SK-N-SH treated with all-trans-retinoic acid at 6 μM for 48 hours (cell line): ENCODE measurements around the gene VSIG10L.

Experiments
- ATAC-seq: fragments of 200-7000 bp; cut with Tn5 transposase; 3 replicates; pipeline ENCODE4 v1.9.1; 2020; ENCODE audit warnings: mild to moderate bottlenecking, moderate library complexity
- ARNTL ChIP-seq: fragments of 450-650 bp; formaldehyde crosslinking; IDR thresholded peaks from 2 replicates; pipeline ENCODE4 v1.5.0; 2020; ENCODE audit warnings: low read depth, mild to moderate bottlenecking, moderate library complexity, borderline replicate concordance
- BACH2 ChIP-seq: fragments of 250-450 bp; sonication (Bioruptor Pico); IDR thresholded peaks from 2 replicates; pipeline ENCODE4 v1.9.0; 2021; ENCODE audit warnings: mild to moderate bottlenecking, borderline replicate concordance
- CREB5 ChIP-seq: fragments of 250-450 bp; sonication (Bioruptor Pico); IDR thresholded peaks from 2 replicates; pipeline ENCODE4 v1.5.1; 2020; ENCODE audit warnings: low read depth, mild to moderate bottlenecking, moderate library complexity
- CSRNP3 ChIP-seq: fragments of 250-450 bp; sonication (Bioruptor Pico); IDR thresholded peaks from 2 replicates; pipeline ENCODE4 v1.5.1; 2021; ENCODE audit warnings: mild to moderate bottlenecking, moderate library complexity
- ESRRG ChIP-seq: fragments of 250-450 bp; sonication (Bioruptor Pico); IDR thresholded peaks from 2 replicates; pipeline ENCODE4 v1.6.1; 2021; ENCODE audit warnings: mild to moderate bottlenecking
- GLIS3 ChIP-seq: fragments of 250-450 bp; sonication (Bioruptor Pico); IDR thresholded peaks from 2 replicates; pipeline ENCODE4 v1.5.0; 2020; ENCODE audit warnings: mild to moderate bottlenecking, moderate library complexity
- ISL1 ChIP-seq: fragments of 250-450 bp; sonication (Bioruptor Pico); IDR thresholded peaks from 2 replicates; pipeline ENCODE4 v2.1.2; 2022; ENCODE audit warnings: mild to moderate bottlenecking, moderate library complexity
- OSR1 ChIP-seq: fragments of 250-450 bp; sonication (Bioruptor Pico); IDR thresholded peaks from 2 replicates; pipeline ENCODE4 v1.8.0; 2022; ENCODE audit warnings: moderate library complexity, mild to moderate bottlenecking, inconsistent platforms
- PATZ1 ChIP-seq: fragments of 250-450 bp; sonication (Bioruptor Pico); IDR thresholded peaks from 2 replicates; pipeline ENCODE4 v1.8.0; 2020; ENCODE audit warnings: mild to moderate bottlenecking, moderate library complexity, borderline replicate concordance
- PPARA ChIP-seq: fragments of 250-450 bp; sonication (Bioruptor Pico); IDR thresholded peaks from 2 replicates; pipeline ENCODE4 v1.5.0; 2020; ENCODE audit warnings: mild to moderate bottlenecking, borderline replicate concordance
- SNAI2 ChIP-seq: fragments of 250-450 bp; sonication (Bioruptor Pico); IDR thresholded peaks from 2 replicates; pipeline ENCODE4 v1.5.0; 2020; ENCODE audit warnings: mild to moderate bottlenecking, moderate library complexity
- TCF4 ChIP-seq: fragments of 250-450 bp; sonication (Bioruptor Pico); IDR thresholded peaks from 2 replicates; pipeline ENCODE4 v1.8.0; 2021; ENCODE audit warnings: mild to moderate bottlenecking, moderate library complexity, borderline replicate concordance
- TSHZ2 ChIP-seq: fragments of 250-450 bp; sonication (Bioruptor Pico); IDR thresholded peaks from 2 replicates; pipeline ENCODE4 v1.5.0; 2020; ENCODE audit warnings: mild to moderate bottlenecking, moderate library complexity
- ZC3H10 ChIP-seq: fragments of 250-450 bp; sonication (Bioruptor Pico); IDR thresholded peaks from 2 replicates; pipeline ENCODE4 v1.5.1; 2021; ENCODE audit warnings: mild to moderate bottlenecking, moderate library complexity
- ZFP3 ChIP-seq: fragments of 250-450 bp; sonication (Bioruptor Pico); IDR thresholded peaks from 2 replicates; pipeline ENCODE4 v1.5.0; 2020; ENCODE audit warnings: mild to moderate bottlenecking, moderate library complexity
- ZFP30 ChIP-seq: fragments of 450-650 bp; formaldehyde crosslinking; IDR thresholded peaks from 2 replicates; pipeline ENCODE4 v1.5.0; 2022; ENCODE audit warnings: mild to moderate bottlenecking, moderate library complexity
- ZNF565 ChIP-seq: fragments of 450-650 bp; formaldehyde crosslinking; conservative IDR thresholded peaks from 2 replicates; pipeline ENCODE4 v1.5.0; 2020; ENCODE audit warnings: low read depth, mild to moderate bottlenecking, moderate library complexity
- ZNF70 ChIP-seq: fragments of 450-650 bp; formaldehyde crosslinking; IDR thresholded peaks from 2 replicates; pipeline ENCODE4 v1.5.0; 2020; ENCODE audit warnings: mild to moderate bottlenecking, moderate library complexity
- ZNF8 ChIP-seq: fragments of 450-650 bp; formaldehyde crosslinking; IDR thresholded peaks from 2 replicates; pipeline ENCODE4 v1.5.0; 2020; ENCODE audit warnings: mild to moderate bottlenecking, moderate library complexity

Gene VSIG10L

GRCh38 chr19:51331716-51332115 is 10.2 kb downstream of the VSIG10L start:
- no peak for ATAC-seq
- TF ChIP-seq OSR1 (no peak), PPARA (CRISPR knock-in tag) (no peak), CREB5 (CRISPR knock-in tag) (no peak), ZNF8 (CRISPR knock-in tag) (no peak), BACH2 (CRISPR knock-in tag) (no peak), TSHZ2 (CRISPR knock-in tag) (no peak), ZNF565 (CRISPR knock-in tag) (no peak), ESRRG (no peak), ZFP30 (CRISPR knock-in tag) (no peak), ARNTL (CRISPR knock-in tag) (no peak), ZFP3 (CRISPR knock-in tag) (no peak), PATZ1 (CRISPR knock-in tag) (no peak), ZNF70 (CRISPR knock-in tag) (no peak), ISL1 (CRISPR knock-in tag) (no peak)

GRCh38 chr19:51331193-51331592 is 10.7 kb downstream of the VSIG10L start:
- no peak for ATAC-seq
- no peak for TF ChIP-seq ZFP3 (CRISPR knock-in tag)
- no peak for TF ChIP-seq PATZ1 (CRISPR knock-in tag)
- no peak for TF ChIP-seq TSHZ2 (CRISPR knock-in tag)
- no peak for TF ChIP-seq TCF4
- no peak for TF ChIP-seq GLIS3 (CRISPR knock-in tag)
- no peak for TF ChIP-seq ZNF565 (CRISPR knock-in tag)
- no peak for TF ChIP-seq CSRNP3 (CRISPR knock-in tag)
- no peak for TF ChIP-seq ZNF8 (CRISPR knock-in tag)
- TF ChIP-seq OSR1, result no peak
- TF ChIP-seq ZC3H10 (CRISPR knock-in tag), result no peak
- TF ChIP-seq ESRRG, result no peak
- TF ChIP-seq SNAI2, result no peak
- TF ChIP-seq, all 23 proteins: peak for 0
